Cardiac fibroblast (primary cell): ENCODE results near the gene ITPR2.
A peak's percentile ranks its signal among the peaks of the same experiment; 100 is the strongest.

Experiments used
- DNase-seq, 2 donors: peaks; one replicate each; pipeline versions ENCODE4 v3.0.0 to v3.0.0-alpha.2; 2010; ENCODE audit warnings: low read depth in 2 of 2
- H3K4me3 ChIP-seq, 2 donors: replicated peaks in 1 of 2; 1 replicate in 1 of 2; 2 replicates in 1 of 2; pipeline ENCODE4 v1.5.1; 2011; ENCODE audit warnings: low read depth in 2 of 2, low read length in 2 of 2, mild to moderate bottlenecking in 2 of 2, moderate library complexity in 1 of 2
- CTCF ChIP-seq: IDR thresholded peaks from one replicate; pipeline ENCODE4 v1.5.1; 2011; ENCODE audit warnings: low read depth, mild to moderate bottlenecking, low read length, inconsistent platforms

The ITPR2 gene

DNA sequence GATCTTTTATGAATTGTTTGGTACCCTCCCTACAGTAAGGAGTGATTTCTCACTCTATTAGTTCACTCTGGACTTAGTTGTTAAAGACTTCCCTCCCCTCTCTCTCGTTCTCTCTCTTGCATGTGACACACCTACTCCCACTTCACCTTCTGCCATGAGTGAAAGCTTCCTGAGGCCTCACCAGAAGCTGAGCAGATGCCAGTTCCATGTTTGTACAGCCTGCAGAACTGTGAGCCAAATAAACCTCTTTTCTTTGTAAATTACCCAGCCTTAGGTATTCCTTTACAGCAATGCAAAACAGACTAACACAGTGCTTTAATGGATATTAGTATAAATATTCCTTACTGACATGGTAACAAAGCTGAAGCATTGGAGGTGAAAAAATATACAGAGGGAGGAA is 450.0 kb downstream of the ITPR2 start:
- no peak for DNase-seq
- H3K4me3 ChIP-seq, result no peak overlapping the region
- TF ChIP-seq CTCF, result no peak

- no peak overlapping the region for H3K4me3 ChIP-seq
- DNase-seq, result no peak
- TF ChIP-seq CTCF, result no peak
Observed at GRCh38 chr12:26380897-26381296, 452.1 kb downstream of the ITPR2 start.

- TF ChIP-seq CTCF, result no peak
- no peak overlapping the region for H3K4me3 ChIP-seq
- DNase-seq, result no peak
Observed at GRCh38 chr12:26379777-26380467, 453.1 kb downstream of the ITPR2 start.

DNA sequence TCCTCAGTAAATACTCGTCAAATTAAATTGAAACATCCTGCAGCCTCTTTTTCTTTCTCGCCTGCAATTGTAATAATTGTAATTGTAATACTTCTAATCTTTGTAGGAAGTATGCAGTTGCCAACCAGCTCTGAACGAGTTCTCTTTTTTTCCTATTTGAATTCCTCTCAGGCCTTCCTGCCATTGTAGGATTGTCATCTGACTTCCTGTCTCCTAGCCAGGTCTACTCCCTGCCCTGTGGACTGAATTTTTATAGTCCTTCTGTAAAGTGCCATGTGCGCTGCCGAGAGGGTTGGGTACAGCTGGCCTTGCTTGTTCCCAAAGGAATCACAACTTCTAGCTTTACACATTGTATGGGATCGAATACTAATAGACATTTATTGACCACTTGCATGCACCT is 454.3 kb downstream of the ITPR2 start:
- H3K4me3 ChIP-seq, result no peak overlapping the region
- DNase-seq, result peak in 1 of 2 donors; percentile 51
- no peak for TF ChIP-seq CTCF

DNA sequence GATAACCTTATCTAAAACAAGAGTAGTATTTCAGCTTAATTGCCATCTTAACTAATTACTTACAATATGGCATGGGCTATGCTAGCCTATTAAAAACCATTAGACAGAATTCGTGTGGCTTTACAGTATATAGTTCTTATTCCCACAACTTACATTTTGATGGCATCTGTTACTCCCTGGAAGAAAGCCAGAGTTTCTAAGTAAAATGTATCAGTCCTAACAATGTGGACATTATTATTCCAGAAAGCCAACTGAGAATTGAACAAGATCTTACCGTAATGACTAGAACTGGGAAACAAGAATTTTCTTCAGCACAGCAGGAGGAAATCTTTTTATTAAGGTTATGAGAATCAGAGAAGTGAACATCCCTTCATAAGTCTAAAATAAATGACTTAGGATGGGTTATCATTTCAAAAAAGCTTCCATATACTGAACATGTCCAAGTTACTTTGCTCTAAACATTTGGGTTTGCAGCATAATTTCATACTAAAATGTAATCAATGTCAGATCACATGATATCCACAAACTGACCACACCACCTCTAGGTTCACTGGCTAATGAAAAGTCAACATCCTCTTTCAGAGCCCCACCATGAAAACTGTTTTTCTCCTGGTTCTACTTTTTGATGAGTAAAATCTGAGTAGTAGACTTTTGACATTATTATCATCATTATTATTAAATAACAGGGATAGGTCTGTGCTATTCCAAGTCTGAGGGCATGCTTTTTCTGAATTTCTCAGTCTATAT is 457.9 kb downstream of the ITPR2 start:
- peak in 1 of 2 donors; percentile 43 for DNase-seq
- no peak for TF ChIP-seq CTCF
- no peak overlapping the region for H3K4me3 ChIP-seq

DNA sequence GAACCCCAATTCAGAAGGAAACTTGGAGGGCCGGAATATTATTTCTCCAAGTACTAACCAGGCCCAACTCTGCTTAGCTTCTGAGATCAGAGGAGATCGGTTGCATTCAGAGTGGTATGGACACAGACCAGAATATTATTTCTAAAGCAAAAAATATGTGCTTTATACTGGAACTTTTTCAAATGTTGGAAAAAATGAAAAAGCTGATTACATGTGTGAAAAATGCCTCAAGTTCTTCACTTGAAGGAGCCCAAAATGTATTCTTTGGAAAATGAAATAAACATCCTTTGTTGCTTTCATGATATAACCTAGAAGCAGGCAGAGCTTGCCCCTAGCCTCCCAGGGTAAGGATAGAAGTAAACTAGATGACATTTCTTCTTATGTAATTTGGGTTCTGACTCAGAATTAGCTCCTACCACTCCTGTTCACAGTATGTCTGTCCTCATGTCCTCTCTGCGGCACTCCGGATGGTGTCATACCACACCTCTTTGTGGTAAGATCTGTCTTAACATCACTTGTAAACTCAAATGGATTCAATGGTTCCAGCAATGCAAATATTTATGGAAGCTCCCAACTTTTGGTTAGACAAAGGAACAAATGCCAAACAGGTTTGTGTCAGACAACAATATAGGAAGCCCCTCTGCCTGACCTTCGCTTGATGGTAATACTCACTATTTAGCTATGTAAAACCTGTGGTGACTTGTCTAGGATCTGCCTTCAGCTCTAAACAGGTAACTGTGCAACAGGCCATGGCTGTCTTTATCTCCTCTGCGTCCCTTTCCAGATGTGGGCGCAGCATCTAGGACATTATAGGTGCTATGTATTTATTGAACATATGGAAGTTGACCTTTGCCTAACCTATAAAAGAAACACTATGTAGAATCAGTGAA is 459.1 kb downstream of the ITPR2 start:
- TF ChIP-seq CTCF, result no peak
- DNase-seq, result peak in 1 of 2 donors; percentile 10
- no peak overlapping the region for H3K4me3 ChIP-seq
